HG03575 (cell line): Measurements from ENCODE around the gene POLR2L.

ENCODE experiments used
- ATAC-seq: cut with Tn5 transposase; IDR thresholded peaks from one replicate; pipeline ENCODE4 v1.9.1; 2021; ENCODE audit not compliant: unreplicated experiment, insufficient number of reproducible peaks, low FRiP score; ENCODE audit errors: extremely low read depth

The POLR2L gene

DNA sequence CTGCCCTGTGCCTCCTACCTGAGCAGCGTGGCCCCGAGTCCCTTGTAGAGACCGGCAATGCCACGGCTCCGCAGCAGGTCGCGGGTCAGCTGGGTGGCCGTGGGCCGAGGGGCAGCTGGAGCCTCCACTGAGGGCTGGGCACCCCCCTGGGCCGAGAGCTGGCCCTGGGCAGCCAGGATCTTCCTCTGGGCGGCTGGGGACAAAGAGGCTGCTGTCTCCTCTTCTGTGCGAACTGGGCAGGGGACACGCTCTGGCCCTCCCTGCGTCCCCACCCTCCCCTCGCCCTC is 49.9 kb downstream of the POLR2L start:
- ATAC-seq: no peak

DNA sequence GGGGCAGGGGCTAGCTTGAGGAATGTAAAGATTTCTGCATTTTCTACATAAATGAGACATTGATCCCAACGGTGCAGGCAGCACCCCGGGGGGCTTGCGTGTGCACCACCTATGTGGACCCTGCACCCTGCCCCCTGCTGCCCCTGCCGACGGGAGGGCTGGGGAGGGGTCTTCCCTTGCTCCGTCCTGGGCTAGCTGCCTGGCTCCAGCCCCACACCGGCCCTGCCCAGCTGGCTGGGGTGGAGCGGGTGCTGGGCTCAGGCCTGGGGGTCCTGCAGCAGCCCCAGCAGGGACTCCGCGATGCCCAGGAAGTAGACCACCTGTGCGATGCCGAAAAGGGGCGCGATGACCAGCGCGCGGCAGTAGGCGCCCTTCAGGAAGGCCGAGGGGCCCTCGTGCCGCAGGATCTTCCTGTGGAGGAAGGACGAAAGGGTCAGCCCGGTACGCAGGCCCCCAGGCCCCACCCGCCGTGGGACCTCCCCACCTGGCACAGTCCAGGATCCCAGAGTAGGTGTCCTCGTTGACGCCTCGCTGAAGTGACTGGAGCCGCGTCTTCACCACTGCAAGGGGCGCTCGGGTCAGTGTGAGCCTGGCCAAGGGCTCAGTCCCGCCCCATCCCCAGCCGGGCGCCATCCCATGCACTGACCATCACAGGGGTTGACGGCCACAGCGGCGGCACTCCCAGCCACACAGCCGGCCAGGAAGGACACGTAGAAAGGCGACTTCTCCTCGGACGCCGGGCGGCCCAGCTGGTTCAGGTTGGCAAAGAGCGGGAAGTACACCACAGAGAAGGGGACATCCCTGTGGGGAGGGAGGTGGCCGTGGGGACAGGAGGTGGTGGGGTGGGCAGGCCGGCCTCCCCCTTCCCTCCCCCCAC is 50.4 kb downstream of the POLR2L start:
- no peak for ATAC-seq

DNA sequence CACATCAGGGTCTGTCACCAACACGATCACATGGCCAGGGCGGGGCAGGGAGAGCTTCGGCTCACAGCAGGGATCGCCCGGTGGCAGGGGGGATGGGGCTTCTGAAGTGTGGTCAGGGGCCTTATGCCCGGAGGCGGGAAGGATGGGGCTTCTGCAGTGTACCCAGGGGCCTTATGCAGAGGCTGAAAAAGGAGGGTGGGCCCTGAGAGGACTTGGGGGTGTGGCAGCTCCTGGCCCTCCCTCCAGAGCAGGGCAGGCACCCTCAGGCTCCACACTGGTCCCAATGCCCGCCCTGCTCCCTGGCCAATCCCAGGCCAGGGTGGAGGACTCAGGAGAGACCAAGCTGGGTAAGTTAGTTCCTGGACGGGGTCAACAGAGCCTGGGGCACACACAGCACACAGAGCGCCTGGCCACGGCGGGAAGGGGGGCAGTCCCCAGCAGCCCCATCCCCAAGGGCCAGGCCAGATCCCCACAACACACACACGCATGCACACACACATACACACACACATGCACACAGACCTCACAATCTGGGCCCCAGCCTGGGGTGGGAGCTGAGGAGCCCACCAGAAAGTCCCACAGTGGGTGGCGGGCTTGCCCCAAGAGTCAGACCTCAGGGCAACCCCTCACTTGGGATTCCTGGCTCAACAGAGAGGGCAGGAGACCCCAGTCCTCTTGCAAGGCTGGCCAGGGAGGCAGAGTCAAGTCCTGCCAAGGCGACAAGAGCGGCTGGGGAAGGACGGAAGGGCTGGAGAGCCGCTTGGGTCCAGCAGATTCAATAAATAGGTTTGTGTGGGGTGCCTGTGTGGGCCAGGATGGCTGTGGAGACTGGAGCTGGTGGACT is 51.4 kb downstream of the POLR2L start:
- no peak for ATAC-seq

- ATAC-seq: no peak
Measured at GRCh38 chr11:789943-790342, 52.4 kb downstream of the POLR2L start, which contains the start of gene CEND1. TSS of gene CEND1 (minus strand) at chr11:790090. CDS start at chr11:788576, 1,514 bp downstream.
